Endothelial cell of umbilical vein (primary cell): ENCODE measurements around the gene CREM. TPM values are rescaled to one million over a fixed set of nuclear protein-coding genes. Genes with fewer than 3 reads are reported as not detected.

Experiments
- BruUV-seq: library from RNA; stranded (reverse); fragments of 400-500 nt; replicated peaks from 2 replicates; lab custom pipeline; 2021; lab: Mats Ljungman, UMichigan
- CTCF ChIA-PET: fragments of 300-600, 350-600 bp; sonication (Branson Sonifier 250); formaldehyde crosslinking; loops from one replicate; lab custom pipeline; 2021; ENCODE audit warnings: antibody characterized with exemption, inconsistent platforms; lab: Charles Lee
- POLR2A ChIA-PET: fragments of 300-600, 350-600 bp; sonication (Branson Sonifier 250); formaldehyde crosslinking; loops from one replicate; lab custom pipeline; 2021; ENCODE audit warnings: antibody characterized with exemption, inconsistent platforms; lab: Charles Lee
- DNase-seq: peaks from one replicate; pipeline ENCODE4 v3.0.0-alpha.2; 2011; ENCODE audit warnings: low read depth, low spot score
- FAIRE-seq: peaks from 2 replicates; lab custom pipeline; 2011; peaks lifted over from hg19 to GRCh38; lab: Jason Lieb, UNC
- H2AFZ ChIP-seq: 2 replicates; pipeline ENCODE4 v1.6.0; 2012; ENCODE audit warnings: low read depth, low read length, control low read depth, inconsistent platforms
- H3K27ac ChIP-seq: 2 replicates; pipeline ENCODE4 v1.5.1; 2011; ENCODE audit warnings: low read depth, mild to moderate bottlenecking, control low read depth, low read length, moderate library complexity; ENCODE audit not compliant: insufficient read depth
- H3K27me3 ChIP-seq, 2 experiments: 2 replicates each; pipeline versions ENCODE4 v1.6.0 to v1.6.1; 2011; ENCODE audit warnings: low read length in 2 of 2, mixed read lengths in 1 of 2; ENCODE audit not compliant: control insufficient read depth in 2 of 2, insufficient read depth in 2 of 2
- H3K36me3 ChIP-seq, 2 experiments: 2 replicates in 1 of 2; 3 replicates in 1 of 2; pipeline ENCODE4 v1.5.1; 2011; ENCODE audit warnings: low read length in 2 of 2, mild to moderate bottlenecking in 1 of 2, moderate library complexity in 1 of 2; ENCODE audit not compliant: control insufficient read depth in 2 of 2, insufficient read depth in 2 of 2; ENCODE audit errors: extremely low read depth in 1 of 2
- H3K4me1 ChIP-seq: 3 replicates; pipeline ENCODE4 v1.5.1; 2011; ENCODE audit warnings: mild to moderate bottlenecking, low read length; ENCODE audit not compliant: control insufficient read depth, insufficient read depth; ENCODE audit errors: extremely low read depth
- H3K4me2 ChIP-seq: 2 replicates; pipeline ENCODE4 v1.6.1; 2011; ENCODE audit warnings: low read length, control low read depth, mixed read lengths; ENCODE audit not compliant: insufficient read depth
- H3K4me3 ChIP-seq, 3 experiments: fragments of 200-600 bp in 1 of 3; sonication (generic), shearing (Covaris generic) in 1 of 3; replicated peaks in 1 of 3; 2 replicates each; pipeline ENCODE4 v1.5.1; 2011 to 2016; ENCODE audit warnings: control low read depth in 3 of 3, low read length in 3 of 3, mild to moderate bottlenecking in 2 of 3, inconsistent platforms in 1 of 3, low read depth in 1 of 3, moderate library complexity in 1 of 3; ENCODE audit not compliant: insufficient read depth in 1 of 3
- H3K79me2 ChIP-seq: 2 replicates; pipeline ENCODE4 v1.6.0; 2012; ENCODE audit warnings: low read length, inconsistent platforms; ENCODE audit not compliant: control insufficient read depth, insufficient read depth
- H3K9ac ChIP-seq: replicated peaks from 2 replicates; pipeline ENCODE3; 2011; ENCODE audit warnings: low read length, control low read depth; ENCODE audit not compliant: insufficient read depth; ENCODE audit errors: extremely low read depth
- H3K9me1 ChIP-seq: replicated peaks from 3 replicates; pipeline ENCODE4 v1.6.0; 2011; ENCODE audit warnings: mild to moderate bottlenecking, low read length; ENCODE audit not compliant: control insufficient read depth, insufficient read depth; ENCODE audit errors: extremely low read depth
- H3K9me3 ChIP-seq: replicated peaks from 2 replicates; pipeline ENCODE4 v1.5.1; 2012; ENCODE audit warnings: low read length, inconsistent platforms; ENCODE audit not compliant: control insufficient read depth, insufficient read depth
- H4K20me1 ChIP-seq: replicated peaks from 2 replicates; pipeline ENCODE3; 2011; ENCODE audit warnings: mild to moderate bottlenecking, low read length; ENCODE audit not compliant: control insufficient read depth, insufficient read depth; ENCODE audit errors: extremely low read depth
- CTCF ChIP-seq, 2 donors: IDR thresholded peaks; 1 replicate in 1 of 2; 2 replicates in 1 of 2; pipeline ENCODE4 v1.5.1; 2011; ENCODE audit warnings: low read length in 2 of 2, mild to moderate bottlenecking in 2 of 2, moderate library complexity in 2 of 2, control low read depth in 1 of 2, inconsistent platforms in 1 of 2, low read depth in 1 of 2; ENCODE audit not compliant: insufficient read depth in 1 of 2; ENCODE audit errors: extremely low read depth in 1 of 2
- EZH2 ChIP-seq: IDR thresholded peaks from 2 replicates; pipeline ENCODE4 v1.6.1; 2012; ENCODE audit warnings: borderline replicate concordance, low read depth, mild to moderate bottlenecking, moderate library complexity, low read length, inconsistent platforms; ENCODE audit not compliant: severe bottlenecking
- FOS ChIP-seq: IDR thresholded peaks from 2 replicates; pipeline ENCODE4 v1.6.1; 2011; ENCODE audit warnings: mild to moderate bottlenecking, low read length, moderate library complexity, borderline replicate concordance; ENCODE audit not compliant: insufficient read depth
- GATA2 ChIP-seq: IDR thresholded peaks from 2 replicates; pipeline ENCODE4 v1.7.0; 2011; ENCODE audit warnings: low read depth, mild to moderate bottlenecking, moderate library complexity, mixed read lengths, low read length; ENCODE audit not compliant: insufficient read length, insufficient read depth
- JUN ChIP-seq: IDR thresholded peaks from 2 replicates; pipeline ENCODE4 v1.6.1; 2011; ENCODE audit warnings: borderline replicate concordance, low read depth; ENCODE audit not compliant: insufficient read length, insufficient read depth
- MAX ChIP-seq: IDR thresholded peaks from 2 replicates; pipeline ENCODE4 v1.6.1; 2011; ENCODE audit not compliant: insufficient read depth, insufficient read length
- MYC ChIP-seq: IDR thresholded peaks from one replicate; pipeline ENCODE4 v1.6.1; 2011; ENCODE audit warnings: mild to moderate bottlenecking, low read depth, low read length
- POLR2A ChIP-seq: IDR thresholded peaks from 2 replicates; pipeline ENCODE4 v1.6.1; 2012; ENCODE audit warnings: low read depth, mild to moderate bottlenecking, control low read depth, low read length
- POLR2AphosphoS5 ChIP-seq: IDR thresholded peaks from 2 replicates; pipeline ENCODE4 v1.6.1; 2012; ENCODE audit warnings: low read depth, mild to moderate bottlenecking, control low read depth, low read length, moderate library complexity; ENCODE audit not compliant: insufficient read depth
- dilution Hi-C: fragments of 300-500 bp; cut with MboI; formaldehyde crosslinking; loops from one replicate; pipeline ENCODE4 v1.15.0; 2019; ENCODE audit warnings: low sequenced_read_pairs; ENCODE audit not compliant: extremely low pct_ligation_motif_present
- intact Hi-C: fragments of 100-400 bp; cut with micrococcal nuclease; formaldehyde crosslinking; loops from one replicate; pipeline ENCODE4 v1.10.0; 2022
- polyA plus RNA-seq, 4 experiments: library from polyadenylated mRNA; depleted of rRNA in 3 of 4; stranded (reverse) in 3 of 4; unstranded in 1 of 4; fragments of >200 nt; gene quantifications; 2 replicates each; pipeline versions ENCODE4 v1.2.1 to v1.2.3, GENCODE V29; 2011 to 2012; ENCODE audit warnings: missing spikeins in 1 of 4
- total RNA-seq: library from RNA; stranded (reverse); gene quantifications from 2 replicates; pipeline ENCODE4 v1.2.3, GENCODE V29; 2021

The CREM gene
- total and polyA plus RNA-seq, 2 donors (not counting 3 experiments of a cell fraction or from before 2014, with no cell fraction given) = 35.5 to 39.8 TPM

- Histone ChIP-seq H3K4me3 (no peak overlapping the region), H3K27ac (no peak overlapping the region), H3K9me3 (no peaks in the 10 kb centered on the region), H3K36me3 (no peaks in the 10 kb centered on the region), H3K9me1 (no peaks in the 10 kb centered on the region), H2AFZ (no peak overlapping the region), H4K20me1 (no peaks in the 10 kb centered on the region), H3K79me2 (no peaks in the 10 kb centered on the region), H3K4me2 (no peak overlapping the region), H3K9ac (no peak overlapping the region), H3K27me3 (no peaks in the 10 kb centered on the region), H3K4me1 (peaks cover 18% of the 10 kb centered on the region)
- FAIRE-seq (no peak), DNase-seq (no peak)
- dilution Hi-C loops = no loop called here
- CTCF ChIA-PET = interaction anchor here (2.6 kb wide), 1 partner anchor 10 kb away, joined by 8 read pairs; no protein-coding TSS in a partner anchor
- POLR2A ChIA-PET = no interaction called here
- intact Hi-C loops = no loop called here
- no peak for TF ChIP-seq POLR2AphosphoS5
- TF ChIP-seq GATA2 = no peak
- no peak for TF ChIP-seq JUN
- TF ChIP-seq CTCF (IDR thresholded peaks at IDR 0.05; ENCODE audit: extremely low read depth in 1 of 2, insufficient read depth in 1 of 2, low read depth in 1 of 2, low read length in 2 of 2) = no peak
- no peak for TF ChIP-seq EZH2
- no peak for TF ChIP-seq POLR2A
- no peak for TF ChIP-seq MYC
- TF ChIP-seq FOS = no peak
- no peak for TF ChIP-seq MAX
- BruUV-seq = no TSS peak
Observed at GRCh38 chr10:35226507-35226906, 99.9 kb downstream of the CREM start.
